ENCODE data around the gene SPATA9.

The SPATA9 gene

GRCh38 chr5:95684361-95684760 is 1.6 kb upstream of the SPATA9 start:
- no peak for DNase-seq (ENCODE audit: low spot score)

- no peak for DNase-seq (ENCODE audit: low spot score)
Measured at GRCh38 chr5:95673081-95673480, 9.7 kb downstream of the SPATA9 start.

GRCh38 chr5:95672641-95673040 is 10.2 kb downstream of the SPATA9 start:
- no peak for DNase-seq (ENCODE audit: low spot score)

GRCh38 chr5:95671826-95672225 is 11.0 kb downstream of the SPATA9 start:
- DNase-seq (ENCODE audit: low spot score) = no peak

- no peak for DNase-seq (ENCODE audit: low spot score)
Measured at GRCh38 chr5:95670568-95670967, 12.2 kb downstream of the SPATA9 start.

- DNase-seq (ENCODE audit: low spot score) = no peak
Measured at GRCh38 chr5:95669985-95670384, 12.8 kb downstream of the SPATA9 start.

GRCh38 chr5:95669540-95669939 is 13.3 kb downstream of the SPATA9 start:
- DNase-seq (ENCODE audit: low spot score) = no peak

GRCh38 chr5:95668728-95669127 is 14.1 kb downstream of the SPATA9 start:
- DNase-seq (ENCODE audit: low spot score) = no peak

- DNase-seq (ENCODE audit: low spot score) = no peak
Measured at GRCh38 chr5:95668216-95668615, 14.6 kb downstream of the SPATA9 start.

GRCh38 chr5:95667678-95668077 is 15.1 kb downstream of the SPATA9 start:
- no peak for DNase-seq (ENCODE audit: low spot score)

GRCh38 chr5:95667061-95667618 is 15.7 kb downstream of the SPATA9 start:
- DNase-seq (ENCODE audit: low spot score) = no peak

GRCh38 chr5:95664204-95664786 is 18.5 kb downstream of the SPATA9 start:
- peak; percentile 61 for DNase-seq (ENCODE audit: low spot score)

GRCh38 chr5:95662946-95663345 is 19.8 kb downstream of the SPATA9 start:
- DNase-seq (ENCODE audit: low spot score) = no peak

- no peak for DNase-seq (ENCODE audit: low spot score)
Measured at GRCh38 chr5:95660060-95660459, 22.7 kb downstream of the SPATA9 start.

GRCh38 chr5:95655575-95655974 is 27.2 kb downstream of the SPATA9 start:
- no peak for DNase-seq (ENCODE audit: low spot score)

- no peak for DNase-seq (ENCODE audit: low spot score)
Measured at GRCh38 chr5:95654196-95654595, 28.6 kb downstream of the SPATA9 start.

- no peak for DNase-seq (ENCODE audit: low spot score)
Measured at GRCh38 chr5:95652849-95653248, 29.9 kb downstream of the SPATA9 start.

- no peak for DNase-seq (ENCODE audit: low spot score)
Measured at GRCh38 chr5:95649842-95650620, 32.8 kb downstream of the SPATA9 start.

GRCh38 chr5:95649274-95649673 is 33.5 kb downstream of the SPATA9 start:
- no peak for DNase-seq (ENCODE audit: low spot score)

- peak; percentile 15 for DNase-seq (ENCODE audit: low spot score)
Measured at GRCh38 chr5:95647886-95648860, 34.6 kb downstream of the SPATA9 start.

GRCh38 chr5:95646569-95647431 is 36.0 kb downstream of the SPATA9 start, which contains the start of gene RFESD:
Gene RFESD, plus strand, starts transcription at chr5:95646777. Its CDS starts 5,495 bp downstream, at chr5:95652272.
- DNase-seq (ENCODE audit: low spot score) = peak; percentile 96
